GM12878 (cell line): Measurements from ENCODE around the gene GGTLC2. TPM values are rescaled to one million over a fixed set of nuclear protein-coding genes. Genes with fewer than 3 reads are reported as not detected.

Experiments
- E2F4 ChIP-seq: IDR thresholded peaks from 2 replicates; pipeline ENCODE4 v1.6.1; 2012; ENCODE audit warnings: low read depth, low read length, improper control_type of control experiment
- HCFC1 ChIP-seq: fragments of 150-350 bp; IDR thresholded peaks from 2 replicates; pipeline ENCODE4 v1.6.1; 2014; ENCODE audit warnings: low read length
- SMC3 ChIP-seq: IDR thresholded peaks from 2 replicates; pipeline ENCODE4 v1.6.1; 2011; ENCODE audit warnings: low read length, improper control_type of control experiment, borderline replicate concordance
- TBL1XR1 ChIP-seq: IDR thresholded peaks from 2 replicates; pipeline ENCODE4 v1.6.1; 2012; ENCODE audit warnings: low read depth, low read length, improper control_type of control experiment
- TCF12 ChIP-seq: IDR thresholded peaks from 2 replicates; pipeline ENCODE4 v1.6.1; 2011; ENCODE audit warnings: low read depth, mild to moderate bottlenecking, low read length
- polyA plus RNA-seq, 11 experiments: library from polyadenylated mRNA; depleted of rRNA in 4 of 11; unstranded in 6 of 11; stranded (reverse) in 5 of 11; fragments of >200 nt; fragmentation: Nextera tagmentation in 4 of 11; fragmentation: Illumina TruSeq in 1 of 11; extraction: Ambion mirVana in 4 of 11; extraction: Trizol in 1 of 11; gene quantifications; 1 replicate in 1 of 11; 2 replicates in 10 of 11; pipeline versions ENCODE4 v1.2.1 to v1.2.3, GENCODE V29; 2011 to 2016; ENCODE audit warnings: inconsistent platforms in 2 of 11, missing spikeins in 2 of 11, low read depth in 1 of 11
- total RNA-seq, 4 experiments: library from RNA; depleted of rRNA in 3 of 4; stranded (reverse); fragments of >200 nt in 3 of 4; fragmentation: Illumina TruSeq in 1 of 4; extraction: Trizol in 1 of 4; gene quantifications; 2 replicates each; pipeline versions ENCODE4 v1.2.1 to v1.2.3, GENCODE V29; 2013 to 2021
- TF ChIP-seq, protein P1 (sequence below): IDR thresholded peaks from 2 replicates; pipeline ENCODE4 v1.6.1; 2012; ENCODE audit warnings: improper control_type of control experiment, low read depth, low read length; ENCODE audit not compliant: insufficient replicate concordance

The GGTLC2 gene
- total and polyA plus RNA-seq, 10 of the 15 experiments (the other 5 are each of a cell fraction or from before 2014, with no cell fraction given) = not detected

DNA sequence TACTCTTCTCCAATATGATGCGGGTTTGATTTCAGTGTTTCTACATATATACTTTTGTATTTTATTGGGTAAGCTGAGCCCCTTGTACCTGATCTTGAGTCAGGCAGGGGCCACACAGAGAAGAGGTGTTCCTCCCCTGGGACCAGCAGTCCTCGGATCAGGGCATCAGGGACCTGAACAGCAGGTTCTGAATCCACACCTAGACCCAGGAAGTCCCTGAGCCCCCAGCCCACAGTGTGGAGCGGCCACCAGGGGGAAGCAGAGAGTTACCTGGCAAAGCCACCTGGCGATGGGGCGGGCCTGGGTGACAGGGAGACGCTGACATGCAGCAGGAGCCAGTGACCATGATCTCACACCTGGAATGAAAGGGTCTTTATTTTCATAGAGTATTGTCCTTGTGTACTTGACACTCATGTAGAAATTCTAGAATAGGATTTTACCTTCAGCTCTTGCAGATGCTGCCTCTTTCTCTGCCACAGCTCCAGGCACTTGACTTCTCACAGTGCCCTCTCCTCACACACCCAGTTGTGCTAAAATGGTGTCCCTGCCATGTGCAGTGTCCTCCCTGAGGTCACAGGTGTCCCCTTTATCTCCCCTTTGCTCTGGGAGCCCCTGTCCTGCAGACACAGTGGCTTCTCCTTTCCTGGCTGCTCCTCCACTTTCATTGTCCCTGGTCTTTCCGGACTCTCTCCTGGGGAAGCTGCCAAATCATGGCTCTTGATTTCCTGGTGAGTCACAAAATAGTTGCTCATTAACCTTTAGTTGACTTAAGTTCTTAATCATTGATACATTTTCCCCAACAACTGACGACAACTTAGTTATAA lies 48.5 kb downstream of the GGTLC2 start (continued):
- TF ChIP-seq, protein P1, sequence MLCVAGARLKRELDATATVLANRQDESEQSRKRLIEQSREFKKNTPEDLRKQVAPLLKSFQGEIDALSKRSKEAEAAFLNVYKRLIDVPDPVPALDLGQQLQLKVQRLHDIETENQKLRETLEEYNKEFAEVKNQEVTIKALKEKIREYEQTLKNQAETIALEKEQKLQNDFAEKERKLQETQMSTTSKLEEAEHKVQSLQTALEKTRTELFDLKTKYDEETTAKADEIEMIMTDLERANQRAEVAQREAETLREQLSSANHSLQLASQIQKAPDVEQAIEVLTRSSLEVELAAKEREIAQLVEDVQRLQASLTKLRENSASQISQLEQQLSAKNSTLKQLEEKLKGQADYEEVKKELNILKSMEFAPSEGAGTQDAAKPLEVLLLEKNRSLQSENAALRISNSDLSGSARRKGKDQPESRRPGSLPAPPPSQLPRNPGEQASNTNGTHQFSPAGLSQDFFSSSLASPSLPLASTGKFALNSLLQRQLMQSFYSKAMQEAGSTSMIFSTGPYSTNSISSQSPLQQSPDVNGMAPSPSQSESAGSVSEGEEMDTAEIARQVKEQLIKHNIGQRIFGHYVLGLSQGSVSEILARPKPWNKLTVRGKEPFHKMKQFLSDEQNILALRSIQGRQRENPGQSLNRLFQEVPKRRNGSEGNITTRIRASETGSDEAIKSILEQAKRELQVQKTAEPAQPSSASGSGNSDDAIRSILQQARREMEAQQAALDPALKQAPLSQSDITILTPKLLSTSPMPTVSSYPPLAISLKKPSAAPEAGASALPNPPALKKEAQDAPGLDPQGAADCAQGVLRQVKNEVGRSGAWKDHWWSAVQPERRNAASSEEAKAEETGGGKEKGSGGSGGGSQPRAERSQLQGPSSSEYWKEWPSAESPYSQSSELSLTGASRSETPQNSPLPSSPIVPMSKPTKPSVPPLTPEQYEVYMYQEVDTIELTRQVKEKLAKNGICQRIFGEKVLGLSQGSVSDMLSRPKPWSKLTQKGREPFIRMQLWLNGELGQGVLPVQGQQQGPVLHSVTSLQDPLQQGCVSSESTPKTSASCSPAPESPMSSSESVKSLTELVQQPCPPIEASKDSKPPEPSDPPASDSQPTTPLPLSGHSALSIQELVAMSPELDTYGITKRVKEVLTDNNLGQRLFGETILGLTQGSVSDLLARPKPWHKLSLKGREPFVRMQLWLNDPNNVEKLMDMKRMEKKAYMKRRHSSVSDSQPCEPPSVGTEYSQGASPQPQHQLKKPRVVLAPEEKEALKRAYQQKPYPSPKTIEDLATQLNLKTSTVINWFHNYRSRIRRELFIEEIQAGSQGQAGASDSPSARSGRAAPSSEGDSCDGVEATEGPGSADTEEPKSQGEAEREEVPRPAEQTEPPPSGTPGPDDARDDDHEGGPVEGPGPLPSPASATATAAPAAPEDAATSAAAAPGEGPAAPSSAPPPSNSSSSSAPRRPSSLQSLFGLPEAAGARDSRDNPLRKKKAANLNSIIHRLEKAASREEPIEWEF = no peak
- TF ChIP-seq HCFC1 = no peak
- TF ChIP-seq TBL1XR1 = no peak
- no peak for TF ChIP-seq E2F4
- TF ChIP-seq TCF12 = peak; percentile 81; the same call in 1 of the 2 replicates
- peak; percentile 48; the same call in 1 of the 2 replicates for TF ChIP-seq SMC3
- TF ChIP-seq, all 136 proteins: peak for 7
